Hepatocyte (in vitro differentiated cells): ENCODE measurements around the gene SLC1A3. TPM values are rescaled to one million over a fixed set of nuclear protein-coding genes. Genes with fewer than 3 reads are reported as not detected.
A peak's percentile ranks its signal among the peaks of the same experiment; 100 is the strongest.

Experiments
- DNase-seq: peaks from one replicate; pipeline ENCODE4 v3.0.0-alpha.2; 2016; ENCODE audit warnings: low spot score
- H2AFZ ChIP-seq: fragments of 200-600 bp; sonication (generic); 2 replicates; pipeline ENCODE4 v1.6.0; 2016; ENCODE audit warnings: antibody characterized with exemption, mild to moderate bottlenecking
- H3K27ac ChIP-seq: fragments of 200-600 bp; sonication (generic); 2 replicates; pipeline ENCODE4 v1.5.1; 2016; ENCODE audit warnings: mild to moderate bottlenecking
- H3K27me3 ChIP-seq: fragments of 200-600 bp; sonication (generic); 2 replicates; pipeline ENCODE4 v1.6.1; 2016
- H3K36me3 ChIP-seq: fragments of 200-600 bp; sonication (generic); replicated peaks from 2 replicates; pipeline ENCODE4 v1.5.1; 2016; ENCODE audit warnings: low read depth; ENCODE audit not compliant: insufficient read depth
- H3K4me1 ChIP-seq: fragments of 200-600 bp; sonication (generic); 2 replicates; pipeline ENCODE4 v1.5.1; 2016; ENCODE audit warnings: mild to moderate bottlenecking, moderate library complexity; ENCODE audit not compliant: insufficient read depth
- H3K4me2 ChIP-seq: fragments of 200-600 bp; sonication (generic); 2 replicates; pipeline ENCODE4 v1.6.0; 2016
- H3K4me3 ChIP-seq: fragments of 200-600 bp; sonication (generic); 2 replicates; pipeline ENCODE4 v1.5.1; 2016; ENCODE audit warnings: mild to moderate bottlenecking
- H3K79me2 ChIP-seq: fragments of 200-600 bp; sonication (generic); 2 replicates; pipeline ENCODE4 v1.6.0; 2017; ENCODE audit warnings: mild to moderate bottlenecking
- H3K9me2 ChIP-seq: fragments of 200-600 bp; sonication (generic); replicated peaks from 2 replicates; pipeline ENCODE4 v1.6.0; 2017; ENCODE audit warnings: mild to moderate bottlenecking; ENCODE audit not compliant: insufficient read depth
- H3K9me3 ChIP-seq: fragments of 200-600 bp; sonication (generic); 2 replicates; pipeline ENCODE4 v1.5.1; 2016; ENCODE audit warnings: low read depth, mild to moderate bottlenecking
- H4K20me1 ChIP-seq: fragments of 200-600 bp; sonication (generic); 2 replicates; pipeline ENCODE4 v1.6.0; 2016; ENCODE audit warnings: mild to moderate bottlenecking; ENCODE audit not compliant: insufficient read depth, poor library complexity, severe bottlenecking
- EZH2 ChIP-seq: fragments of 200-600 bp; sonication (generic); IDR thresholded peaks from 2 replicates; pipeline ENCODE4 v1.6.1; 2016; ENCODE audit warnings: antibody characterized with exemption, mild to moderate bottlenecking, borderline replicate concordance
- EZH2phosphoT487 ChIP-seq: fragments of 200-600 bp; sonication (generic); IDR thresholded peaks from one replicate; pipeline ENCODE4 v1.6.1; 2018; ENCODE audit warnings: antibody characterized with exemption, mild to moderate bottlenecking, low read depth, moderate library complexity; ENCODE audit not compliant: unreplicated experiment, severe bottlenecking
- WGBS: methylation state at CpG from one replicate; pipeline ENCODE4 v1.1.6; 2016; ENCODE audit warnings: low lambda C conversion rate; ENCODE audit errors: missing lambda C conversion rate; 5-methylcytosine and 5-hydroxymethylcytosine counted together
- polyA plus RNA-seq: library from polyadenylated mRNA; unstranded; fragments of >200 nt; fragmentation: Nextera tagmentation; extraction: Ambion mirVana; gene quantifications from 2 replicates; pipeline ENCODE4 v1.2.1, GENCODE V29; 2016
- total RNA-seq: library from RNA; depleted of rRNA; stranded (reverse); fragments of >200 nt; gene quantifications from 2 replicates; pipeline ENCODE4 v1.2.3, GENCODE V29; 2014
- TF ChIP-seq, protein P1 (sequence below): fragments of 200-600 bp; sonication (generic); IDR thresholded peaks from 2 replicates; pipeline ENCODE4 v1.5.1; 2016; ENCODE audit warnings: antibody characterized with exemption, mild to moderate bottlenecking; ENCODE audit not compliant: poor library complexity

SLC1A3 gene
- total and polyA plus RNA-seq, 2 experiments from 2014 or later: 32.3 to 42.3 TPM

DNA sequence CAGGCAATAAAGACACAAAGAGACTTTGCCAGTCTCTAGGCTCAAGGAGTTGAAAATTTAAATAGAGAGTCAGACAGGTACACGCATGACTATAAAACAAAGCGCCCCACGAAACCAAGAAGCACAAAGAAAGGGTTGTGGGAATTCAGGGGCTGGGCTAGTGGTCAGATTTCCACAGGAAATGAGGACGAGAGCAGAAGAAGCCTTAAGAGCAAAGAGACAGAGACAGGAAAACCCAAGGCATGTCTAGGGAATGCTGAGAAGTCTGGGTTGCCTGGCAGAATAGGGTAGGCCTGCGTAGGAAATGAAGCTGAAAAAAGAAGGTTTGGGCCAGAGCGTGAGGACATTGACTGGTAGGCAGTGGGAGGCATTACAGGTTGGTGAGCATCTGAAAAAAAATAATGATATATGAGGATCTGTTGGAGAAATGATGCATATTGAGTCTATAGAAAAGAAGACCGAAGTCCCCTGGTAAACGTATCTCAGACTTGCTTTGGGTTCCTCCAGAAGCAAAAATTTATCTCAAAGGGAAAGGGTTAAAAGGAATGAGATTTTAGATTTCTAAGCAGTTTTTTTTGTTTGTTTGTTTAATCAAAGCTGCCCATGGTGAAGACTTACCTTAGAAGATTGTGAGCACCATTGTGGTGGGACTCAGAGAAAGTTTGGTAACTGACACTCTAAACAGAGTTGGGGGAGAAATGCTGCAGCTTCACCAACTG, 51.8 kb downstream of the SLC1A3 start:
- Histone ChIP-seq H3K9me3 (no peaks in the 10 kb centered on the region), H3K4me1 (peaks cover 23% of the 10 kb centered on the region), H3K9me2 (no peaks in the 10 kb centered on the region), H3K36me3 (no peaks in the 10 kb centered on the region), H2AFZ (no peak overlapping the region), H3K79me2 (peaks cover 6% of the 10 kb centered on the region), H3K4me2 (no peak overlapping the region), H3K27ac (peak overlapping the region; percentile 75), H3K27me3 (no peaks in the 10 kb centered on the region), H4K20me1 (no peaks in the 10 kb centered on the region), H3K4me3 (no peak overlapping the region)
- DNase-seq: no peak
- TF ChIP-seq, protein P1, sequence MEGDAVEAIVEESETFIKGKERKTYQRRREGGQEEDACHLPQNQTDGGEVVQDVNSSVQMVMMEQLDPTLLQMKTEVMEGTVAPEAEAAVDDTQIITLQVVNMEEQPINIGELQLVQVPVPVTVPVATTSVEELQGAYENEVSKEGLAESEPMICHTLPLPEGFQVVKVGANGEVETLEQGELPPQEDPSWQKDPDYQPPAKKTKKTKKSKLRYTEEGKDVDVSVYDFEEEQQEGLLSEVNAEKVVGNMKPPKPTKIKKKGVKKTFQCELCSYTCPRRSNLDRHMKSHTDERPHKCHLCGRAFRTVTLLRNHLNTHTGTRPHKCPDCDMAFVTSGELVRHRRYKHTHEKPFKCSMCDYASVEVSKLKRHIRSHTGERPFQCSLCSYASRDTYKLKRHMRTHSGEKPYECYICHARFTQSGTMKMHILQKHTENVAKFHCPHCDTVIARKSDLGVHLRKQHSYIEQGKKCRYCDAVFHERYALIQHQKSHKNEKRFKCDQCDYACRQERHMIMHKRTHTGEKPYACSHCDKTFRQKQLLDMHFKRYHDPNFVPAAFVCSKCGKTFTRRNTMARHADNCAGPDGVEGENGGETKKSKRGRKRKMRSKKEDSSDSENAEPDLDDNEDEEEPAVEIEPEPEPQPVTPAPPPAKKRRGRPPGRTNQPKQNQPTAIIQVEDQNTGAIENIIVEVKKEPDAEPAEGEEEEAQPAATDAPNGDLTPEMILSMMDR: no peak
- no peak for TF ChIP-seq EZH2
- no peak for TF ChIP-seq EZH2phosphoT487
- WGBS: 95% methylated on average over 8 of the region's 8 CpGs

DNA sequence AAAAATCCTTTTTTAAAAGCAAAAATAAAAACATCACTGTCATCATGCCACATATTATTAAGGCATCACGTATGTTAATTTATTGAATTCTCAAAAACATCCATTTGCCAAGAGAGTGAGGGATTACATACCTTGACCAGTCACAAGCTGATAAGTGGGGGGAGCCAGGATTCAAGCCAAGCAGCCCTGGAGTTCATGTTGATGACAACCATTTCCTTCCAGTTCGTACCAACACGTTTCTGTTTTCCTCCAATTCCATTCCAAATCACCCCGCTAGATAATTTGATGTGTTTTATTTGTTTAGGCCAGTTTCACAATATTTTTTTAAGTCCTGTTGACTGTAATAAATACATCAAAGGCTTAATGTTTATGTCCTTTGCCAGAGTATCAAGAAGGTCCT, 53.0 kb downstream of the SLC1A3 start:
- no peak for TF ChIP-seq EZH2
- no peak for TF ChIP-seq EZH2phosphoT487
- TF ChIP-seq, protein P1: no peak
- 73% methylated on average over 4 of the region's 4 CpGs for WGBS
- H3K4me1 ChIP-seq: peaks cover 21% of the 10 kb centered on the region

DNA sequence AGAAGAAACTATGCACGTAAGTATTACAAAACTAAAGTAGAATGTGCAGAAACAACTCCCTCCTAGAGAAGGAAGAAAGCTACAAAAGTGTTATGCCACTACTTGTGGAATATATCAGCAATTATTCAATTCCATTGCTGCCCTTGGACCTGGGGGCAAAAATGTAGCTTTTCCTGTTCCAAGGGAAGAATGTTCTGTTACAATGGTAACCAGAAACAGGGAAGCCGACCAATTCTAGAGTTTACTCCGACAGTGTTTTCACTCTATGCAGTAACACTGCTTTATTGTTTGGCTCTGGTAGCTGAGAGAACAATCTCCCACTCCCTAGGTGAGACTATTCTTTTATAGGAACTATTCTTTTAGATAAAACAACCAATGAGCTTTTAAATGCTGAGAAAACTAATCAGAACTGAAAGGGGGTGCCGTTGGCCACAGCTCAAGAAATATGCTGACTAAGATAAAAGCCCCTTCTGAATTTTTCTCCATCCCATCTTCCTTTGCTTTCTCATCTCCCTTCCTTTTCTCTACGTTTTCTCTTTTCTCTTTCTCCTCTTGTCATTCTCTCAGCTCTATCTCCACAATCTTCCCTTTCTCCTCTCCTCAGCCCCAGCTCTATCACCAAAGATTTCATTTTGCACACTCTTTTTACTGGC, 54.1 kb downstream of the SLC1A3 start:
- Histone ChIP-seq H4K20me1 (no peaks in the 10 kb centered on the region), H3K9me3 (no peaks in the 10 kb centered on the region), H2AFZ (no peak overlapping the region), H3K27ac (peak overlapping the region; percentile 59), H3K36me3 (no peaks in the 10 kb centered on the region), H3K27me3 (no peaks in the 10 kb centered on the region), H3K4me3 (no peak overlapping the region), H3K9me2 (no peaks in the 10 kb centered on the region), H3K4me2 (peak overlapping the region; percentile 25), H3K79me2 (peaks cover 6% of the 10 kb centered on the region), H3K4me1 (peaks cover 21% of the 10 kb centered on the region)
- DNase-seq: peak; percentile 30
- TF ChIP-seq EZH2phosphoT487 (no peak), EZH2 (no peak)
- TF ChIP-seq, protein P1: no peak
- WGBS: 56% methylated on average over 5 of the region's 5 CpGs

More for the DNA sequence above, 53.0 kb downstream of the SLC1A3 start:
- Histone ChIP-seq H3K36me3 (no peaks in the 10 kb centered on the region), H3K79me2 (peaks cover 6% of the 10 kb centered on the region), H3K9me3 (no peaks in the 10 kb centered on the region), H3K27ac (no peak overlapping the region), H3K9me2 (no peaks in the 10 kb centered on the region), H2AFZ (no peak overlapping the region), H4K20me1 (no peaks in the 10 kb centered on the region), H3K4me2 (no peak overlapping the region), H3K27me3 (no peaks in the 10 kb centered on the region), H3K4me3 (no peak overlapping the region)
- DNase-seq: no peak
